SH-SY5Y (cell line): ENCODE results near the gene CREBL2.

Source experiments
- GATA2 ChIP-seq: IDR thresholded peaks from 2 replicates; pipeline ENCODE4 v1.6.1; 2011; ENCODE audit warnings: mild to moderate bottlenecking, low read depth, low read length
- GATA3 ChIP-seq: IDR thresholded peaks from 2 replicates; pipeline ENCODE4 v1.6.1; 2011; ENCODE audit warnings: low read depth, mild to moderate bottlenecking, low read length, moderate library complexity

Gene CREBL2

DNA sequence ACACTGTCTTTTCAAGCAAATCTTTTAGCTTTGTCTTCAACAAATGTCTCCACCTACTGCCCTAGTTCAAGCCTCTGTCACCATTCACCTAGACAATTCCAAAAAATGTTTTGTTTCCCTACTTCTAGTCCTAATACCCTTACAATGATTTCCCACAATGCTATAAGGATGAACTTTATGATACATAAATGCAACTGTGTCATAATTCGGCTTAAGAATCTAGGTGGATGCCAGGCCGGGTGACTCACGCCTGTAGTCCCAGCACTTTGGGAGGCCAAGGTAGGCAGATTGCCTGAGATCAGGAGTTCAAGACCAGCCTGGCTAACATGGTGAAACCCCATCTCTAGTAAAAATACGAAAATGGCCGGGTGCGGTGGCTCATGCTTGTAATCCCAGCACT is 20.7 kb upstream of the CREBL2 start:
- TF ChIP-seq GATA2, result no peak

DNA sequence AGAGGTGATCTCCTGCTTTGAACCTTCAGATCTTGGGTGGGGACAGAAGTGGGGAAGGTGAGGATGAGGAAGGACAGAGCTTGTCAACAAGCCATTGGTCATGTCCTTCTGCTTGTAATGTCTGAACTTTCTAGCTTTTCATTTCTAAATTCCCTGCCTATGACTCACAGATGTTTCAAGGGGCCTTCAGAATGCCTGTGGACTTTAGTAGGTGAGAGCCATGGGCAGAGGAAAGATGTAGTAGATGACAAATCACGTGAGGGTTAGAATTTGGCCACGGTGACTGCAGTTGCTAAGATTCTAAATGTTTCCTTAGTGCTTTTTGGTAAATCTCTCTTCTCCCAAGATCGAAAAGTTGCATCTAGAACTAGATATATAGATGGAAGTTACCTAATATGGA is 18.7 kb upstream of the CREBL2 start:
- TF ChIP-seq GATA3 (no peak), GATA2 (no peak)

DNA sequence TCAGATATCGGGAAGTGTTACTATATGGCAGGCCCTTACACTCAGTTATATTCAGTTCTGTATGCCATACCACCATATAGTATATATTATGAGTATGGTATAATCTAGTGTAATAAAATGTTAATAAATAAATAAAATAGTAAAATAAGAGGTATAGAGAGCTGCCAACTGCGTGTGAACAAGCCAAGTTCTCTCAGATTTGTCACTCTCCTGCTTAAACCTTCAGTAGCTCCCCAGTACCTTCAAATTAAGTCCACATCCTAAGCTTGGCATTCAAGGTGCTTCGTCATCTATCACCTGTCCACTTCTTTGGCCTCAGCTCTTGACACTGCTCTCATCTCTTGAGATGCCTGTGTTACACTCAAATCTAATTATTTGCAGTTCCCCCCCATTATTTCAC is 12.8 kb upstream of the CREBL2 start:
- no peak for TF ChIP-seq GATA3
- no peak for TF ChIP-seq GATA2

DNA sequence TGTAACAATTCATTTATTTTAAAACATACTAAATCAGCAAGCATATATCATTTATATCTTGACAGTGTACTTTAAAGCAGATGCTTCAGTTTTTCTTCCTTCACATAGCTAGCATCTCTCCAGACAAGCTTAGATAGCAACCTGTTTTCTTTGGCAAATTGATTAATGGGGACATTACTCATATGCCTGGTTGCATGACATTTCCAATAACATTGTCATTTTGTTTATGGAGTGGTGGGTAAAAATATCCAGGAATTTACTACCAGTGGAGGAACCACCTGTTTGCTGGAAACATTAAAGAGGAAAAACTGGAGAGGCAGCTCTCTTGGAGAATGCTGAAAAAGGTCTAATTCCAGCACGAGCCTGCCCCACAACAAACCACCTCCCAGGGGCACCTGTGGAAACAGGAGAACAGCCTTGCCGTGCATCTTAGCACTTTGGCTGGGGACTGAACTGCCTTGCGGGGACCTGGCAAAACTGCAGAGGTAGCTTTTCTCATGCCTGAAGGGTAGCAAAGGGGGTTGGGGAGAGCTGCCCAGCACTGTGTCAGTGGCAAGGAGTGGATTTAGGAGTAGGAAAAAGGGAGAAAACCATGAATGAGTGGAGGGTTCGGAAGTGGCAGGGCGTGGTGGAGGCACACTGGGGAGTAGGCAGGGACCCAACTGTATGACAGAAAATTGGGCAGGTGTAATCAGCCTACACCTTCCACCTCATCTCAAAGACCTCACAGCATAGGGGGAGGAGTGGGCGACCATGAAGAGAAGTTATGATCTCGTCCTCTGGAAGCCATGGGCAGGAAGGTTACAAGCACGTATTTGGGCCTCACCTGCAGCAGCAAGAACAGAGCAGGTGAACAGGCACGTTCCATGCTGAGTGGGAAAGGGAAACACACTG is 11.7 kb upstream of the CREBL2 start:
- TF ChIP-seq GATA3, result no peak
- TF ChIP-seq GATA2, result no peak

DNA sequence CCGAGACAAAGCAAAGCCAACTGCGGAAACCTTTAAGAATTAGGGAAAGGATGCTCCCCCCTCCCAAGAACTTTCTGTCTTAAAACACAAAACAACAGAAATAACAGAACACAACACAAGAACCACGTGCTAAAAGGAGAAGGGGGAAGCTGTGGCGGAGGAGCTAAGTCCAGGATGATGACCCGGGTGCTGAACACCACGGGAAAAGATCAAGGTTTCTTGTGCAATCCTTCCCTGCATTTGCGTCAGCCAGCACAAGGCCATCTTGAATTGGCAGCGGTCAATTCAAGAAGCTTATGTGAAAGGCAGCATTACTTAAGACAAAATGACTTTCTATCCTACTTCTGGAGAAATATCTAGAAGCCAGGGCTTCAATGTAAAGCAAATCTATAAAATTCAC is 11.0 kb upstream of the CREBL2 start:
- TF ChIP-seq GATA2, result no peak

DNA sequence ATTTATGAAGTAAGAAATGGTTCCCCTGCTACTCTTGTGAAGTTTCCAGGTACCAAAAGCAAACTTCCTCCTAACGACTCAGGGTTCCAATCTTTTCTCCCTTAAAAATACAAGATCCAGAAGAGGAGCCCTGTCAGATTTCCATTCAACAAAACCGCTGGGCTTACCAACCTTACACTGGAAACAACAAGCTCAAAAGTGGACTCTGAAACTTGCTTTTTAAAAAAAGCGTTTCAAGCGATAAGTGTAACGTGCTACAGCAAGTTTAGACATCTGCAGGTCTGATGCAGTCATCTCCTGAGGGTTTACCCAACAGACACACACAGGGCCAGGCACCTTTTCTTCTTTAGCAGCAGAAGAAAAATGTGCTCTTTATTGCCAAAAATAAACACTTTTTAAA is 6.9 kb upstream of the CREBL2 start:
- TF ChIP-seq GATA2, result no peak
- no peak for TF ChIP-seq GATA3

DNA sequence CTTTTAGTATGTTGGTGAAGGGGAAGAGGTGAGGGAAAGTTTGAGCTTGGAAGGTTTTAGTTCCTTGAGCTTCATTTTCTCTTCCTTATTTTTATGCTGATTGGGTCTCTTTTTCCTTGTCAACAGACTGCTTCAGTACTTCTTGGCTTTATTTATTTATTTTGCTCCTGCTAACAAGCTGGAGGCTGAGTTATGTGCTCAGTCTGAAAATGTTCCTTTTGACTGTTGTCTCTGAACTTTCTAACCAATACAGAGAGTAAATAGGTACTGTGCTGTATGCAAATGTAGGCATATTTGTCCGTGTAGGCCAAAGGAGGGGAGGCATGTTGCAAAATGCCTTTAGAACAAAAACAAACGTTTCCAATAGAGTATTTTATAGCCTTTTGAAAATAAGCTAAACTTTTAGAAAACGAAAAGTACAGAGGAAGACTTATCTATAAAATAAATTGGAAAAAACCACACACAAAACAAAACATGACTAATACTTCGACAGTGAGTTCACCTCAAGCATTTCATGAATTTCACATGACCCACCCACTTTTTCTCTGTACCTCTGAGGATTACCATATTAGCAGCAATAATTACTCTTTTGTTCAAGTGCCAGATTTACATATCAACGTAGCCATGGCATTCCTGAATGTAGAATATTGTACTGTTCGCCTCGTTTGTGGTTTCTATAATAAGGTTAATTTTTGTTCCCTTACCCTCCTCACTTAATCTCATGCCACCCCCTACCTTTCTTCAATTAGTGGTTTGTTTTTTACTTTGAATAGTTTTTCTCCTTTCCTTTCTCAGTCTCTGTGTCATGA is 4.7 kb upstream of the CREBL2 start:
- TF ChIP-seq GATA3 (no peak), GATA2 (no peak)

DNA sequence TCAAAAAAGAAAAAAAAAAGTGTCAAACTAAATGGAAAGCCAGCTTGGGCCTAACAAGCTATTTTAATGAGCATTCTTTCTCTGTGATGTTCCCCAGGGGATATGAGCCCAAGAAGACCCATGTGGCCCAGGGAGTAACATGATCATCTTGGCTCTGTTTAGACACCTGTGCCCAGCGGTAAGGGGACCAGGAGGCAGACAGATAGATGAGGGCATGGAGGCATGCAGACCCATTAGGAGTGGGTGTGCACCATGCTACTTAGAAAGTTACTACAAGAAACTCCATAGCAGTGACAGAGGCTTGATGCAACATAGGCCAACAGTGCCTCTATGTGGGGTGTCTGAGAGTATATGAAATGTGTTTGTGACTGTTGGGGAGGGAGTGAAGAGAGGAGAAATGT is 3.1 kb upstream of the CREBL2 start:
- TF ChIP-seq GATA2, result no peak
- TF ChIP-seq GATA3, result no peak

DNA sequence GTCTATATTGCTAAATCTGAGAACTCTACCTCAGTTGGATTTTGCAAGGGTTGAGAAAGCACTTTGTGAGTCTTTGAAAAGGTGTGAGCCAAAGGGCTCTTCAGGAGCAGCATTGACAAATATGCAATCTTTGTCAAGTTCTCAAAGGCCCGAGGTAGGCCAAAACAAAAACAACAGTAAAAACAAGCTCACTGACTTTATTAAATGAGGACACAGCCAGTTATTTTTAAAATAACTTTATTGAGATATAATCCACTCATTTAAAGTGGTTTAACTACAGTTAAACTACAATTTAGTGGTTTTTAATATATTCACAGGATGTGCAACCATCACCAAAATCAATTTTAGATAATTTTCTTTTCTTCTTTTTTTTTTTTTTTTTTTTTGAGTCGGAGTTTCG is 2.0 kb upstream of the CREBL2 start:
- TF ChIP-seq GATA3, result no peak
- no peak for TF ChIP-seq GATA2

DNA sequence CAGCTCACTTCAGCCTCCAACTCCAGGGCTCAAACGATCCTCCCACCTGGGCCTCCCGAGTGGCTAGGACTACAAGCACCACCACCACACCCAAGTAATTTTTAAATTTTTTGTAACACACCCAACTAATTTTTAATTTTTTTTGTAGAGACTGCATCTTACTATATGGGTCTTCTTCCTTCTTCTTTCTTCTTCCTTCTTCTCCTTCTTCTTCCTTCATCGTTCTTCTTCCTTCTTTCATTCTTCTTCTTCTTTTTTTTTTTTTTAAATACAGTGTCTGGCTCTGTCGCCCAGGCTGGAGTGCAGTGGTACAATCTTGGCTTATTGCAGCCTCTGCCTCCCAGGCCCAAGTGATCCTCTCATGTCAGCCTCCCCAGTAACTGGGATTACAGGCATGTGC is 965 bp upstream of the CREBL2 start:
- no peak for TF ChIP-seq GATA3
- TF ChIP-seq GATA2, result no peak

DNA sequence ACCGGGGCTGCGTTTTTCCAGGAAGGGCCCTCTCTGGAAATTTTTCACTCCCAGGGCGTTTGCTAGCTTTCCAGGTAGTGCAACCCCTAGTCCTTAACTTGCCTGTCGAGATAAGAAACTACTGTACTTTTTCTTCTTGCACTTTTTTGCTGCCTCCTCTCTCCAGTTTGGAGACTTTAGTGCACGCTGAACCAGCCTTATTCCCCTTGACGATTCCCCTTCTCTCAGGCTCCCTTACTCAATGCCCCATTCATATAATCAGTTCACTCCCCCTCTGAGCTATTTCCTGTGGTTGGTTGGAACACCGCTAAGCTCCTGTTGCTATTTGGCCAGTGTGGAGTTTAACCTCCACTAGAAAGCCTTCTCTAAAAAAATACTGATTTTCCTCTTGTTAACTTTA is 682 bp downstream of the CREBL2 start:
- TF ChIP-seq GATA2 (no peak), GATA3 (no peak)

DNA sequence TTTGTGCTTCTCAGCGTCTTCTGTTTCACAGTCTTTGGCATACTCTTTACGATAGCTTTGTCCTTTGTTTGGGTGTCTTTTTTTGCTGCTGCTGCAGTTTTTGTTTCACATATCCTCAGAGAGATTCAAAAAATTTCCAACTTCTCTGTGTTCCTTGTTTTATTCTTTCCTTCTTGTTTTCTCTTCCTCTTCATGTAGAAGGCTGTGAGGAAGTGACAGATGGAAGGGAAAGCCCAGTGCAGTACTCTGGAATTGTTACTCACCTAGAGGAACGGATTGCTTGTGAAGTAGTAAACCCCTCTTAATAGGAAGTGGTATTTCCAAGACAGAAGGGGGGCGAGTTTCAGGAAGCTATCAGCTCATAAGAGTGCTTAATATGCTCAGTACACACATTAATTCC is 1.7 kb downstream of the CREBL2 start:
- no peak for TF ChIP-seq GATA3
- no peak for TF ChIP-seq GATA2

DNA sequence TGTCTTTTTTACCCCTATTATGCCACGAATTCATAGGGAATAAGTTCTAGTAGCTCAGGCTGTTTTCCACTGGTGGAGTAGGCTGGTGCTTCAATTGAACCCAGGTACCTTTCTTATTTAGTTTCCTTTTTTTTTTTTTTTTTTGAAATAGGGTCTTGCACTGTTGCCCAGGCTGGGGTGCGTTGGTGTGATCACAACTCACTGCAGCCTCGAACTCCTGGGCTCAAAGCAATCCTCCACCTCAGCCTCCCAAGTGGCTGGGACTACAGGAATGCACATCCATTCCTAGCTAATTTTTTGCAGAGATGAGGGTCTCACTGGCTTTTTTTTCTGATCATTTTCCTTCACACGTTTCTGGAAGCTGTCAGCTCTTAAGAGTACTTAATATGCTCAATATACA is 2.7 kb downstream of the CREBL2 start:
- no peak for TF ChIP-seq GATA2

DNA sequence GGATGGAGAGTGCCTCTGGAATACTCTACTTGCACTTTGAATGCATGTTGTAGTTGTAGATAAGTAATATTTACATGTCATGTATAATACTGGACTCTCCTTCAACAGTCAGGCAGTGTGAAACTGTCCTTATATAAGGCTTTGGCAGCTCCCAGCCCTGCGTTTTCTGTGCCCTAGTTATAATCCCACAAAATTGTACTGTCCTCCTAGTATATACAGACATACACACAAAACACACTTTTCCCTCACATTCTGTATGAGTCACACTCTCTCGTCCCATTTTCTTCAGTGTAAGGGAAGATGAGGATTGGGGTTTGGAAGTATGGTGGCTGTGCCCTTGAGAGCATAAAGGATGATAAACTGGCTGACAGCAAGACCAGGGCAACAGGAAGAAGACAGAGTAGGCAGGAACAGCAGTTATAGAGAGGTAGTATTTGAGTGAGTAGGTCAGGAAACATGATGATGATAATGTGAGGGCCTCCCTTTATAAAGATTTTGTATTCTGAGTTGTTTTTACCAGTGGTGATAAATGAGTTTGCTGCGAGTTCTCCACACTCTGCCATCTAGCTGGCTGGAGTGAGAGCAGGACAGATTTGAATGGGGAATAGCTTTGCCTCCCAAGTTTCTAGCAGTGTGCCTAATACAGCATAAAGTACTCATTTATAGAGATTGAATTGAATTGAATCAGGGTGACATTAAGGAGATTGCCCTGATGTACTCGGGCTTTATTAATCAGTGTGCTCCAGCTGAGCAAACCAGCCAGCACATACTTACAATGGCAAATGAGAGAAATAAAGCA is 5.0 kb downstream of the CREBL2 start:
- TF ChIP-seq GATA3 (no peak), GATA2 (no peak)

DNA sequence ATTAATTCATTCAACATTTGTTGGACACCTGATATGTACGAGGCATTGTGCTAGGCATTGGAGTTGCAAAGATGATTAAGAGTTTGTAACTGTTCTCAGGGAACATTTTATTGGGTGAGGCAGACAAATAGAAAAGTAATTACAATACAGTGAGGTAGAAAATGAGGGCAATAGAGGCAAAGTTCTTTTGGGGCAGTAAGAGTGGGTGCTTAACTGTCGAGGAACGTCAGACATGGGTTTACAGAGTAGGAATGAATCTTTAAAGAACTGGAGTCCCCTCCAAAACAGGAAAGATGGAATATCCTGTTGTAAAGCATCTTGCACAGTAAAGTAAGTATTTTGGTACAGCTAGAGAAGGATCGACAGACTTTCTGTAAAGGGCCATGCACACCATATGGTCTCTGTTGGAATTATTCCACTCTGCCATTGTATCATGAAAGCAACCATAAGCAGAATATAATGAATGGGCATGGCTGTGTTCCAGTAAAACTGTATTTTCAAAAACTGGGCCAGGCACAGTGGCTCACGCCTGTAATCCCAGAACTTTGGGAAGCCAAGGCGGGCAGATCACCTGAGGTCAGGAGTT is 9.1 kb downstream of the CREBL2 start:
- TF ChIP-seq GATA3 (no peak), GATA2 (no peak)

DNA sequence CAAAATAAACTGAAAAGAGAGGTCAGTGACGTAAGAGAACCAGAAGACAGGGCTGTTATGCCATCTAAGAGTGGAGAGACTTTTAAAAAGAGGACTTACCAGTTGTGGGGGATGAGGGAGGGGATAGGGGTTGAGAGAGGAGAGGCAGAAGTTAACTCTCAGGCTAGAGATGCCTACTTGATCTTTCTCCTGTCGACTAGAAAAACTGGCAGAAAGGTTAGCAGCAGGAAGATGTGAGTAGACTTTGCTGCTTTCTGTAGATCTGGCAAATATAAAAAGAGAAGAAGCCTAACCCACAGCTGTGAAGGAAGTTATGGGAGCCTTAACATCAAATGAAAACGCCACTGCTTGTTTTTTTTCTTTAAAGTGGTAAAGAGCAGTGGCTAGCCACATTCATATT is 10.7 kb downstream of the CREBL2 start:
- TF ChIP-seq GATA2 (no peak), GATA3 (no peak)
